Right forelimb (tissue), 1 donor: Measurements from ENCODE around the gene ST8SIA1.
"Not testable (repeated sequence)": the region's sequence is repeated elsewhere in the genome, so short reads cannot be mapped to it uniquely, and the experiment has no call there.

ENCODE experiments used
- DNase-seq: peaks from one replicate; pipeline ENCODE4 v3.0.0-alpha.2; 2018

The ST8SIA1 gene

DNA sequence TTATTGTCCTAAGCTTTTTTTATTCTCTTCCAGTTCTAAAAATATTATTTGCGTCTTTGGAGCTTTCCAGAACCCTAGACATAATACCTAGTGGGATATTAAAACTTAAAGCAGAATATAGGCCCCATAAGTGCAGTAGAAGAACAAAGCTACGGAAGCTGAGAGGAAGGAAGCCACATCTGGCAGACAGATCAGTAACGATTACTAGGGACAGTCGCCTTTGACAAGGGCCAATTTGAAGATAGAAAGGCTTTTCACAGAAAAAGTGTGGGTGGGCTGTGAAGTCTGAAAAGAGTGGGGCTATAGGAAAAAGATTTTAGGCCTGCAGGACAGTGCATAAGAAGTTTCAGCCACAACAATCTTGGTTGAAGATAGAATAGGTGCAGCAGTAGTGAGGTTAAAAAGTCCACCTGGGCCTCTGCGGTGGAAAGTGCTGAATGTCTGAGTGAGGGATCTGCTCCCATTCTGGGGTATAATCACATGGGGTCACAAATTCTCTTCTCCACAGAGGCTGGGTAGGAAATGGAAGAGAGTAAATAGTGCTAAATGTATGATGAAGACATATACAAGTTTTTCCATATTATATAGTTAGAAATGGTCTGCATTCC is 174.0 kb downstream of the ST8SIA1 start:
- no peak for DNase-seq

DNA sequence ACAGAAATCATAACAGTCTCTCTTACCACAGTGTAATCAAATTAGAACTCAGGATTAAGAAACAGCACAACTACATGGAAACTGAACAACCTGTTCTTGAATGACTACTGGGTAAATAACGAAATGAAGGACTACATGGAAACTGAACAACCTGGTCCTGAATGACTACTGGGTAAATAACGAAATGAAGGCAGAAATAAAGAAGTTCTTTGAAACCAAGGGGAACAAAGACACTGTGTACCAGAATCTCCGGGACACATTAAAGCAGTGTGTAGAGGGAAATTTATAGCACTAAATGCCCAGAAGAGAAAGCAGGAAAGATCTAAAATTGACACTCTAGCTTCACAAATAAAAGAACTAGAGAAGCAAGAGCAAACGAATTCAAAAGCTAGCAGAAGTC is 185.2 kb downstream of the ST8SIA1 start:
- DNase-seq, result not testable (repeated sequence)

DNA sequence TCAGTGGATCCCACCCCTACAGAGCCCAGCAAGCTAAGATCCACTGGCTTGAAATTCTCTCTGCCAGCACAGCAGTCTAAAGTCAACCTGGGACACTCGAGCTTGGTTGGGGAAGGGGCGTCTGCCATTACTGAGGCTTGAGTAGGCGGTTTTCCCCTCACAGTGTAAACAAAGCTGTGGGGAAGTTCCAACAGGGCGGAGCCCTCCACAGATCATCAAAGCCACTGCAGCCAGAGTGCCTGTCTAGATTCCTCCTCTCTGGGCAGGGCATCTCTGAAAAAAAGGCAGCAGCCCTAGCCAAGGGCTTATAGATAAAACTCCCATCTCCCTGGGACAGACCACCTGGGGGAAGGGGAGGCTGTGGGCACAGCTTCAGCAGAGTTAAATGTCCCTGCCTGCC is 187.8 kb downstream of the ST8SIA1 start:
- not testable (repeated sequence) for DNase-seq
